Epithelial cell of proximal tubule (primary cell): ENCODE results near the gene SBF1. TPM values are rescaled to one million over a fixed set of nuclear protein-coding genes. Genes with fewer than 3 reads are reported as not detected.

ENCODE experiments used
- DNase-seq: peaks from one replicate; pipeline ENCODE4 v3.0.0-alpha.2; 2011; ENCODE audit warnings: low read depth
- H3K4me3 ChIP-seq: 2 replicates; pipeline ENCODE4 v1.5.1; 2011; ENCODE audit warnings: low read depth, mild to moderate bottlenecking, low read length
- total RNA-seq: library from RNA; depleted of rRNA; stranded (reverse); fragments of >200 nt; gene quantifications from 2 replicates; pipeline ENCODE4 v1.2.3, GENCODE V29; 2015
- TF ChIP-seq, protein P1 (sequence below): conservative IDR thresholded peaks from 2 replicates; pipeline ENCODE4 v1.5.1; 2012; ENCODE audit warnings: low read depth, mild to moderate bottlenecking, low read length

SBF1 gene
- total RNA-seq, 1 donor from 2014 or later: 56.6 TPM

DNA sequence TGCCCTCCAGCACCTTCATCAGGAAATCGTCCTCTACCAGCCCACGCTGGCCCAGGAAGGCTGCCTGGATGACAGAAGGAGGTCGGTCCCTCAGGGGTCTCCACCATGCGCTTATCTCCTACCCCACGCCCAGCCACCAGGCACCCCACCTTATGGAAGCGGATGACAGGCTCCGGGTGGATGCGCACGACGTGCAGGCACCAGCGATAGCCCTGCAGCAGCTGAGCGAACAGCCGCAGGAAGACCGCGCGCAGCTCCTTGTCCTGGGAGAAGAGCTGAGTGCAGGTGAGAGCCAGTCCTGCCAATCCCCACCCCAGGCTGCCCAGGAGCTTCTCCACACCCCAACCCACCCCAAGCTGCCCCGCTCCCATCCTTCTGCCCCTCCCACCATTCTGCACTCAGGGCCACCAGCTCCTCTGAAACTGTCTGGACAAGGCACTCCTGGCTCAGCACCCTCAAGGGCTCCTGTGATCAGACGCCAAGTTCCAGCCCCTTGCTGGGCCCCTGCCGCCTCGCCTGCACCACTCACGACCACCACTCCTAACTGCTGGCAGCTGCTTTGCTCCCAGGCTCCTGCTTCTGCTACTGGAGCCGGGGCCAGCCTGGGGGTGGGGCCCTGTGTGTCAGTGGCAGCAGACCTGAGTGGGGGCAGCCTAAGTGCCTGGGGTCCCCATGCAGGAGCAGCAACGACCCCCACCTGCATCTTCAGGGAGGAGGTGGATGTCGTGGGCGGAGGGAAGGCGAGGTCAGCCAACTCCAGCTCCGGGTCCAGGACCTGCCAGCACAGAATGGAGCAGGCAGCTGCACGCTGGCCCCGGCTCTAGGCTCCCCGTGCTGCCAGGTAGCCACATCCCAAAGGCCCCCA lies 9.5 kb downstream of the SBF1 start:
- TF ChIP-seq, protein P1, sequence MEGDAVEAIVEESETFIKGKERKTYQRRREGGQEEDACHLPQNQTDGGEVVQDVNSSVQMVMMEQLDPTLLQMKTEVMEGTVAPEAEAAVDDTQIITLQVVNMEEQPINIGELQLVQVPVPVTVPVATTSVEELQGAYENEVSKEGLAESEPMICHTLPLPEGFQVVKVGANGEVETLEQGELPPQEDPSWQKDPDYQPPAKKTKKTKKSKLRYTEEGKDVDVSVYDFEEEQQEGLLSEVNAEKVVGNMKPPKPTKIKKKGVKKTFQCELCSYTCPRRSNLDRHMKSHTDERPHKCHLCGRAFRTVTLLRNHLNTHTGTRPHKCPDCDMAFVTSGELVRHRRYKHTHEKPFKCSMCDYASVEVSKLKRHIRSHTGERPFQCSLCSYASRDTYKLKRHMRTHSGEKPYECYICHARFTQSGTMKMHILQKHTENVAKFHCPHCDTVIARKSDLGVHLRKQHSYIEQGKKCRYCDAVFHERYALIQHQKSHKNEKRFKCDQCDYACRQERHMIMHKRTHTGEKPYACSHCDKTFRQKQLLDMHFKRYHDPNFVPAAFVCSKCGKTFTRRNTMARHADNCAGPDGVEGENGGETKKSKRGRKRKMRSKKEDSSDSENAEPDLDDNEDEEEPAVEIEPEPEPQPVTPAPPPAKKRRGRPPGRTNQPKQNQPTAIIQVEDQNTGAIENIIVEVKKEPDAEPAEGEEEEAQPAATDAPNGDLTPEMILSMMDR: no peak

DNA sequence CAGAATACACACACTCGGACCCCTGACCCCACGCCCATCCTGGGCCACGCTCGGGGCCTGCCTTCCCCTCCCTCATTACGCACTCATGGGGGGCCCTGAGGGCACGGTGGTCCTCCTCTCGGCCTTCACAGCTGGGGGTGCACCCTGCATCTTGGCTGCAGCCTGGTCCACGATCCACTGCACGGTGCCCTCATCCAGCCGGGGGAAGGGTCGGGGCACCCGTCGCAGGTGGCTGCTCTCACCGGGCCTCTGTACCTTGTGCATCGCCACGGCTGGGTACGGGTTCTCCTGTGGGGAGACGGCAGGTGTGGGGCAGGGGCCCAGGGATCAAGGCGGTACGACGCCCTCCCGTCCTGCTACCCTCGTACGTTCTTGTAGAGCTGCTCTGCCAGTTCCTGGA lies 10.4 kb downstream of the SBF1 start:
- no peak for DNase-seq
- no peak overlapping the region for H3K4me3 ChIP-seq
- TF ChIP-seq, protein P1: no peak

More for the DNA sequence above, 9.5 kb downstream of the SBF1 start:
- no peak overlapping the region for H3K4me3 ChIP-seq
- DNase-seq: no peak

DNA sequence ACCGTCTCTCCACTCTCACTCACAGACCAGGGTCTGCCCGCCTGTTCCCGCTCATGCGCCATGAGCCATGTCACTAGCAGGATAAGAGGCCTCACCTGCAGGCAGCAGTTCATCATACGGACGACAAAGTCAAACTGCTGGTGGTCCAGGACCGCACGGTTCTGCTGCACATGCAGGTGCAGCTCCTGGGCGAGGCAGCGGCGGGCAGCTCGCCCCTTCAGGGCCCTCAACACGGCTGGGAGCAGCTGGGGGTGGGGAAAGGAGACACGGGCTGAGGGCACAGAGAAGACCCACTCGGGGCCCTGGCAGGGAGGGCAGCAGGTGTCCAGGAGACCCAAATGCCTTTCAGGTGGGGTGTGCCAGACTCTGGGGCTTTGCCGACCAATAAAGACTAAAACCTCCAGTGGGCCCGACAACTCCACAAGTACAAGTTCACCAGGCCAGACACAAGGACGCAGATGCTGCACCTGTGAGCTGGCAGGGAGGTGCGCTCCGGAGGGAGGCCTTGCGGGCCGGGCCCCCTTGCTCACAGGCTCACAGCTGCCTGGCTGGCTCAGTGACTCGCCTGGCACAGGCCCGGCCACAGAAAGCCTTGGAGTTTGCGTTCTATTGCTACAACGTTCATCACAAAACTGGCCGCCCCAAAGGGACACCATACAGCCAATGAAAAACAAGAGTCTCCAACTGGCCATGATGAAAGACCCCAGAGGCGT lies 11.5 kb downstream of the SBF1 start:
- H3K4me3 ChIP-seq: no peak overlapping the region
- DNase-seq: no peak
- TF ChIP-seq, protein P1: no peak

DNA sequence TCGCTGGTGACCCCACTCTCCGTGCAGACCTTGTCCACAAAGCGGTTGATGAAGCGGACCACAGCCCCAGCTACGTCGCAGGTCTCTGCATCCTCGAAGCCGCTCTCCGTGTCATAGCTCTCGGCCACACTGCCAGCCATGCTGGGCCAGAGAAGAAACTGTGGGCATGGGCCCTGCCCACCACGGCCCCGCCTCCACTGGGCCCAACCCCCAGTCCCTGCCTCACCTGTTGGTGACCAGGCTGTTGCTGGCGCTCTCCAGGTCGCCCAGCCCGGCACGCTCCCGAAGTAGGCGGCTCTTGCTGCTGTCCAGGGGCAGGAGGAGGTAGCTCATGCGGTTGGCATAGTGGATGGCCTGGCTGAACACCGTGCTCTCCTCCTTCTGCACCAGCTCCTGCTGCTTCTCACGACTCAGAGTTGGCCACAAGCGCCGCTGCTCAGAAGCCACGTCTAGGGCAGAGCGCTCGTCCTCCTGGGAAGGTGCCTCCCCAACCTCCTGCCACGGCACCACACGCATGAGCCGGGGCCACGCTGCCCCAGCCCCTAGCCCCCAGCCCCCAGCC lies 12.8 kb downstream of the SBF1 start:
- TF ChIP-seq, protein P1: no peak
- H3K4me3 ChIP-seq: no peak overlapping the region
- DNase-seq: no peak

DNA sequence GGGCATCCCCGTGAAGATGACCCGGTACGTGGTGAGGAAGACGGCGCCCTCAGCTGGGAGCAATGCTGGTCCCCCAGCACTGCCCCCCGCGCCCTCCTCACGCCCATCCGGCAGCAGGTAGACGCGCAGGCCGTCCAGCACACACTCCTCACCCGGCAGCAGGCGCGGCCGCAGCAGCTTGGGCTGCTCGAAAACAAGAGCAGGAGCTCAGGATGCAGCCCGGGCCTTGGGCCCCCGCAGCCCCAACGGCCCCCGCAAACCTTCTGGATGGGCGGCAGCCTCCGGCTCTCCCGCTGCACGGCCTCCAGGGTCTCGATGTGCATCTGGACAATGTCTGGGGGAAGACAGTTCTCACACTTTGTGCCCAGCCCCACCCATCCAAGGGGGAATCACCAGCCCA lies 13.3 kb downstream of the SBF1 start:
- DNase-seq: no peak
- H3K4me3 ChIP-seq: no peak overlapping the region
- TF ChIP-seq, protein P1: no peak

DNA sequence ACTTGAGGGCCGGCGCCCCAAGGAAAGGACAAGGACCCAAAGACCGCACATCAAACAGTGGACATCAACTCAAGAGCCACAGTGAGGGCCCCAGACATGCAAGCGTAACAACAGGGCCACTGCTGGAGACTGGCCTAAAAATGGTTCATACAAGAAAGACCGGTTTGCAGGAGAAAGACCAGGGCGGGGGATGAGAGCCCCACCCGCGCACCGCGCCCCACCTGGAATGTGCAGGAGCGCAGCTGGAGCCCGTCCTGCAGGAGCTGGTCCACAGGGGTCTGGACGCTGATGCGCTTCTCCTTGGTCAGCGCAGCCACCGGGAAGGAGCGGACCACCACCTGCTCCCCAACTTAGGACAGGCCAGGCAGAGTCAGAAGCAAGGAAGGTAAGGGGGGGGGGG lies 13.9 kb downstream of the SBF1 start:
- no peak for DNase-seq
- no peak overlapping the region for H3K4me3 ChIP-seq
- TF ChIP-seq, protein P1: no peak
